Hepatocyte (in vitro differentiated cells): ENCODE data around the gene TMEM41A. TPM values are rescaled to one million over a fixed set of nuclear protein-coding genes. Genes with fewer than 3 reads are reported as not detected.

ENCODE experiments used
- DNase-seq: peaks from one replicate; pipeline ENCODE4 v3.0.0-alpha.2; 2016; ENCODE audit warnings: low spot score
- H2AFZ ChIP-seq: fragments of 200-600 bp; sonication (generic); 2 replicates; pipeline ENCODE4 v1.6.0; 2016; ENCODE audit warnings: antibody characterized with exemption, mild to moderate bottlenecking
- H3K27ac ChIP-seq: fragments of 200-600 bp; sonication (generic); 2 replicates; pipeline ENCODE4 v1.5.1; 2016; ENCODE audit warnings: mild to moderate bottlenecking
- H3K27me3 ChIP-seq: fragments of 200-600 bp; sonication (generic); 2 replicates; pipeline ENCODE4 v1.6.1; 2016
- H3K36me3 ChIP-seq: fragments of 200-600 bp; sonication (generic); replicated peaks from 2 replicates; pipeline ENCODE4 v1.5.1; 2016; ENCODE audit warnings: low read depth; ENCODE audit not compliant: insufficient read depth
- H3K4me1 ChIP-seq: fragments of 200-600 bp; sonication (generic); 2 replicates; pipeline ENCODE4 v1.5.1; 2016; ENCODE audit warnings: mild to moderate bottlenecking, moderate library complexity; ENCODE audit not compliant: insufficient read depth
- H3K4me2 ChIP-seq: fragments of 200-600 bp; sonication (generic); 2 replicates; pipeline ENCODE4 v1.6.0; 2016
- H3K4me3 ChIP-seq: fragments of 200-600 bp; sonication (generic); 2 replicates; pipeline ENCODE4 v1.5.1; 2016; ENCODE audit warnings: mild to moderate bottlenecking
- H3K79me2 ChIP-seq: fragments of 200-600 bp; sonication (generic); 2 replicates; pipeline ENCODE4 v1.6.0; 2017; ENCODE audit warnings: mild to moderate bottlenecking
- H3K9me2 ChIP-seq: fragments of 200-600 bp; sonication (generic); replicated peaks from 2 replicates; pipeline ENCODE4 v1.6.0; 2017; ENCODE audit warnings: mild to moderate bottlenecking; ENCODE audit not compliant: insufficient read depth
- H3K9me3 ChIP-seq: fragments of 200-600 bp; sonication (generic); 2 replicates; pipeline ENCODE4 v1.5.1; 2016; ENCODE audit warnings: low read depth, mild to moderate bottlenecking
- H4K20me1 ChIP-seq: fragments of 200-600 bp; sonication (generic); 2 replicates; pipeline ENCODE4 v1.6.0; 2016; ENCODE audit warnings: mild to moderate bottlenecking; ENCODE audit not compliant: insufficient read depth, poor library complexity, severe bottlenecking
- EZH2 ChIP-seq: fragments of 200-600 bp; sonication (generic); IDR thresholded peaks from 2 replicates; pipeline ENCODE4 v1.6.1; 2016; ENCODE audit warnings: antibody characterized with exemption, mild to moderate bottlenecking, borderline replicate concordance
- EZH2phosphoT487 ChIP-seq: fragments of 200-600 bp; sonication (generic); IDR thresholded peaks from one replicate; pipeline ENCODE4 v1.6.1; 2018; ENCODE audit warnings: antibody characterized with exemption, mild to moderate bottlenecking, low read depth, moderate library complexity; ENCODE audit not compliant: unreplicated experiment, severe bottlenecking
- WGBS: methylation state at CpG from one replicate; pipeline ENCODE4 v1.1.6; 2016; ENCODE audit warnings: low lambda C conversion rate; ENCODE audit errors: missing lambda C conversion rate; 5-methylcytosine and 5-hydroxymethylcytosine counted together
- polyA plus RNA-seq: library from polyadenylated mRNA; unstranded; fragments of >200 nt; fragmentation: Nextera tagmentation; extraction: Ambion mirVana; gene quantifications from 2 replicates; pipeline ENCODE4 v1.2.1, GENCODE V29; 2016
- total RNA-seq: library from RNA; depleted of rRNA; stranded (reverse); fragments of >200 nt; gene quantifications from 2 replicates; pipeline ENCODE4 v1.2.3, GENCODE V29; 2014
- TF ChIP-seq, protein P1 (sequence below): fragments of 200-600 bp; sonication (generic); IDR thresholded peaks from 2 replicates; pipeline ENCODE4 v1.5.1; 2016; ENCODE audit warnings: antibody characterized with exemption, mild to moderate bottlenecking; ENCODE audit not compliant: poor library complexity

Gene TMEM41A
- total RNA-seq, result 43.4 and 44.2 TPM in 2 replicates
- polyA plus RNA-seq, result 54.3 and 62.4 TPM in 2 replicates

DNA sequence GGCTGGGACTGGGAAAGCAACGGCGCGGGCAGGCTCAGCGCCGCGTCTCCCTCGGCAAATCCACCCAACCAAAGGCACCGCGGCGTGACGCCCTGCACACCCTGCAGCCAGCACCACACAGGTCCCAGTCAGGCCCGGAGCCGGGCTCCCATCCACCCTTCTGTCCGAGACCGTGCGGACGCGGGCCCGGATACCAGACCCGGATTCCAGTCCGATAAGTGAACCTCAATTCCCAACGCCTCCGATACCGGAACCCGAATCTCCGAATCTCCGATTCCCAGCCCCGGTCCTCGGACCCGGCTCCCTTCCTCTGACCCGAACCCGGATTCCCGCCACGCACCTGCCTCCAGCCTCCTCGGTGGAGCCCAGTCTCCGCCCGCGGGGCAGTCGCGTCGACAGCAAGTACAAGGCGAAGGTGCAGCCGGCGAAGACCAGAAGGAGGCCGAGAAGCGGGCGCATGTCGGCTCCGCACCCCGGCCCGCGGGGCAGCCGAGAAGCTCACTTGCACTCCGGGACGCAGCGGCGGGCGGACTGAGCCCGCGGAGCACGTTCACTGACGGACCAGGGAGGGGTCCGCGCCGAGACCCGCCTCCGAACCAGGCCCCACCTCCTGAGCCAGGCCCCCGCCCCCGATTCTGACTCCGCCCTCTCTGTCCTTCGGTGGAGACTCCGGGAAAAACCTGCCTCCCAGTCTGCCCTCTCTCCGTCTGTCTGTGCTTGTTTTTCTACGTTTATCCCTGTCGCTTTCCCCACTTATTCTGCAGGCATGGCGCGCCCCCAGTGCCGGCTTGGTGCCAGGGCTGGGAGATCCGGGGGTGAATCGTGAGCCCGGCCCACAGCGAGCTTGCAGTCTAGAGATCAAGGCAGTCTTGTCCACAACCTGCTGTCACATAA lies at the start of gene TMEM41A:
Gene TMEM41A, minus strand, starts transcription at position 533 of the 894 bp plus-strand sequence. Its CDS starts 74 bp downstream, at position 459.
- H3K9me2 ChIP-seq, result no peaks in the 10 kb centered on the region
- H3K36me3 ChIP-seq, result no peaks in the 10 kb centered on the region
- H3K4me1 ChIP-seq, result no peaks in the 10 kb centered on the region
- TF ChIP-seq, protein P1, sequence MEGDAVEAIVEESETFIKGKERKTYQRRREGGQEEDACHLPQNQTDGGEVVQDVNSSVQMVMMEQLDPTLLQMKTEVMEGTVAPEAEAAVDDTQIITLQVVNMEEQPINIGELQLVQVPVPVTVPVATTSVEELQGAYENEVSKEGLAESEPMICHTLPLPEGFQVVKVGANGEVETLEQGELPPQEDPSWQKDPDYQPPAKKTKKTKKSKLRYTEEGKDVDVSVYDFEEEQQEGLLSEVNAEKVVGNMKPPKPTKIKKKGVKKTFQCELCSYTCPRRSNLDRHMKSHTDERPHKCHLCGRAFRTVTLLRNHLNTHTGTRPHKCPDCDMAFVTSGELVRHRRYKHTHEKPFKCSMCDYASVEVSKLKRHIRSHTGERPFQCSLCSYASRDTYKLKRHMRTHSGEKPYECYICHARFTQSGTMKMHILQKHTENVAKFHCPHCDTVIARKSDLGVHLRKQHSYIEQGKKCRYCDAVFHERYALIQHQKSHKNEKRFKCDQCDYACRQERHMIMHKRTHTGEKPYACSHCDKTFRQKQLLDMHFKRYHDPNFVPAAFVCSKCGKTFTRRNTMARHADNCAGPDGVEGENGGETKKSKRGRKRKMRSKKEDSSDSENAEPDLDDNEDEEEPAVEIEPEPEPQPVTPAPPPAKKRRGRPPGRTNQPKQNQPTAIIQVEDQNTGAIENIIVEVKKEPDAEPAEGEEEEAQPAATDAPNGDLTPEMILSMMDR, result no peak
- no peak for TF ChIP-seq EZH2phosphoT487
- TF ChIP-seq EZH2, result no peak
- peak within 1 kb of the TSS; percentile 93 for H3K4me3 ChIP-seq
- peak; percentile 97 for DNase-seq
- peak within 1 kb of the TSS; percentile 76 for H3K4me2 ChIP-seq
- peak within 1 kb of the TSS; percentile 93 for H2AFZ ChIP-seq
- H3K27ac ChIP-seq, result peak within 1 kb of the TSS; percentile 97
- no peaks in the 10 kb centered on the region for H4K20me1 ChIP-seq
- peaks cover 34% of the 10 kb centered on the region for H3K79me2 ChIP-seq
- H3K9me3 ChIP-seq, result no peaks in the 10 kb centered on the region
- 3% methylated on average over 58 of the region's 82 CpGs for WGBS
- no peaks in the 10 kb centered on the region for H3K27me3 ChIP-seq

DNA sequence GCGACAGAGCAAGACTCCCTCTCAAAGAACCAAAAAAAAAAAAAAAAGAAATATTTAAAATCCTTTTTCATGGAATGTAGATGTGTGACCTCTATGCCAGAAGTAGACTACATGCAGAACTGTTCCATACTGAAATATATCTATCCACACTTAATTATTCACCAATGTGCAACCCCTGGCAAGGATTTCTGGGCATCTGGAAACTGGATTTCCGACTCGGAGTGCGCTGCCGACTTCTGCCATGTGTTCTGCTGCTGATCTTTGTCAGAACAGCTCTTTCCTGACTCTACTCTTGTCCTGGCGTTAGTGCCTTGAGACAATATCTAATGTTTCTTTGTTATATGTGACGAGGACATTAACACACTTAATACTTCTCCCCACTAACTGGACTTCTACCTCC lies 41.9 kb upstream of the TMEM41A start:
- Histone ChIP-seq H3K27me3 (no peaks in the 10 kb centered on the region), H3K27ac (no peak overlapping the region), H3K36me3 (no peaks in the 10 kb centered on the region), H3K4me2 (no peak overlapping the region), H3K4me3 (no peak overlapping the region), H3K9me3 (no peaks in the 10 kb centered on the region), H4K20me1 (no peaks in the 10 kb centered on the region), H3K9me2 (no peaks in the 10 kb centered on the region), H2AFZ (no peak overlapping the region), H3K4me1 (peaks cover 8% of the 10 kb centered on the region), H3K79me2 (no peaks in the 10 kb centered on the region)
- no peak for TF ChIP-seq EZH2phosphoT487
- no peak for TF ChIP-seq EZH2
- TF ChIP-seq, protein P1, result no peak
- DNase-seq, result no peak
- WGBS, result 86% methylated on average over 7 of the region's 7 CpGs

DNA sequence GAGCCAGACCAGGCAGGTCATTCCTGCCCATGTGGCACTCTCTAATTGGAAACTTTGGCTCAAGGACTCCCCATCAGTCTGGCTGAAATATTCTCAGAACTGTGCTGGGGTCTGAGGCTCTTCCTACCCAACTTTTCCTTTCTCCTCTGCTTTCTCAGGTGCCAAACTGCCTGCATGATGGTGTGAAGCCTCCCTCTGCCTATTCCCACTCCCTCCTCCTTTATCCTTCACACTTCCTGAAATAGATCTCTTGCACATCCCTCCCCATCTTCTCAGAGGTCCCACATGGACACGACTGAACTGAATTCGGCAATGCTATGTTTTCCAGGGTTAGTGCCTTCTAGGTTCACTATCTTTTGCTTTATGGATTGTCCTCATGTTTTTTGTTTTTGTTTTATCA lies 41.1 kb upstream of the TMEM41A start:
- WGBS, result 84% methylated on average over 2 of the region's 2 CpGs
- H4K20me1 ChIP-seq, result no peaks in the 10 kb centered on the region
- H3K9me3 ChIP-seq, result no peaks in the 10 kb centered on the region
- H3K27ac ChIP-seq, result no peak overlapping the region
- no peaks in the 10 kb centered on the region for H3K36me3 ChIP-seq
- no peak overlapping the region for H2AFZ ChIP-seq
- no peak for TF ChIP-seq EZH2phosphoT487
- TF ChIP-seq, protein P1, result no peak
- TF ChIP-seq EZH2, result no peak
- no peaks in the 10 kb centered on the region for H3K9me2 ChIP-seq
- H3K4me3 ChIP-seq, result no peak overlapping the region
- H3K27me3 ChIP-seq, result no peaks in the 10 kb centered on the region
- H3K4me2 ChIP-seq, result no peak overlapping the region
- no peak for DNase-seq
- peaks cover 8% of the 10 kb centered on the region for H3K4me1 ChIP-seq
- H3K79me2 ChIP-seq, result no peaks in the 10 kb centered on the region
